Posterior cingulate gyrus (tissue), 11 donors: ENCODE results near the gene ZYX.
"Not testable (repeated sequence)": the region's sequence is repeated elsewhere in the genome, so short reads cannot be mapped to it uniquely, and the experiment has no call there.

Source experiments
- DNase-seq, 10 donors: peaks; one replicate each; pipeline versions ENCODE4 v3.0.0 to v3.0.0-alpha.2; 2020 to 2021; ENCODE audit warnings: mixed read lengths in 3 of 10
- intact Hi-C: fragments of 100-400 bp; cut with DNase I; formaldehyde crosslinking; loops from one replicate; pipeline ENCODE4 v1.15.1; 2023

The ZYX gene

GRCh38 chr7:143411976-143412708, 31.0 kb downstream of the ZYX start:
- no peak for DNase-seq
- intact Hi-C loops = loop anchor here (10.0 kb wide), 1 partner anchor 57 kb away; no protein-coding TSS in a partner anchor

DNA sequence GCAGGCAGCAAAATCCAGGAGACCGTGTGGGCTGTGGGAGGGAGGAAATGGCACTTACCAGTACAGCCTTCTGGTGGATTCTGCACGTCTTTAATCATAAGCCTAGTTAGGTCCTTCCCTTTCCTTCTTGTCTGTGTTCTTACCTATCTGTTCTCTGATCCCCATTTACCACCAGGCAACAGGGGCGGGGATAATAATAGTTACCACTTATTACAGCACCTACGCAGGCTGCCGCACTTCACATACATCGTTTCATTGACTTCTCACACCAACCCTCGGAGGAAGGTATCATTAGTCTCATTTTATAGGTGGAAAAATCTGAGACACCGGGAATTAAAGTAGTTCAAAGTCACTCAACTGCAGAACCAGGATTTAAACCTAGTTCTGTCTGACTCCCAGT, 32.0 kb downstream of the ZYX start:
- DNase-seq = no peak
- intact Hi-C loops = loop anchor here (10.0 kb wide), 1 partner anchor 58 kb away; no protein-coding TSS in a partner anchor

- intact Hi-C loops = loop anchor here (10.0 kb wide), 1 partner anchor 60 kb away; no protein-coding TSS in a partner anchor
- not testable (repeated sequence) for DNase-seq
Measured at GRCh38 chr7:143415209-143415608, 34.1 kb downstream of the ZYX start.

DNA sequence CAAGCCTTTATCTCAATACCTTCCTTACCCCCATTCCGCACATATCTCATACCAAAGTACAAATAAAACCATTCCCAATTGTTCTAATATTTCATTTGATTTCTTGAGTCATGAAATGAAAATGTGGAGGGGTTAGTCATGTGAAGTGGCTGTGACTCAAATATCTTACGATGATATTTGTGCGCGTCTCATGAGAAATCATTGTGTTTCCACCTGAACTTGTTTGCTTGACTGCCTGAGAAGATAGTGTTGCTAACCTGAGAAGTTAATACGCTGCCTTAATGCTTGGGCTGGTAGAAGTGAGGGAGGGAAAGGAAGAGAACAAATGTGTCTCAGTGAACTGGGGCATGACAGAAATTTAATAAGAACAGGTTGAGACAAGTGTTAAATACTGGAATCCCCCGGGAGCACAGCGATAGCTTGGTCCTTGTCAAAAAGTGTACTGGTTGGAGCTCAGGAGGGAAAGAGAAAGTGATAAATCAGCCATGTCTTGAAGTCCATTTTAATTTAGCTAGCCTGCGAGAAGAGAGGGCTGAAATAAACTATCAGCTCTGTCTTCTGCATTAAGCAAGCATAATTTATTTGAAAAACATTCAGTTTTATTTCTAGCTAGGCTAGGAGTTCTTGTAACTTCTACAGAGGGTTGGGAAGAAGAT, 34.7 kb downstream of the ZYX start:
- no peak for DNase-seq
- intact Hi-C loops = loop anchor here (2.0 to 10.0 kb wide), 4 partner anchors 35 to 175 kb away; partner anchors contain the start of gene ZYX

DNA sequence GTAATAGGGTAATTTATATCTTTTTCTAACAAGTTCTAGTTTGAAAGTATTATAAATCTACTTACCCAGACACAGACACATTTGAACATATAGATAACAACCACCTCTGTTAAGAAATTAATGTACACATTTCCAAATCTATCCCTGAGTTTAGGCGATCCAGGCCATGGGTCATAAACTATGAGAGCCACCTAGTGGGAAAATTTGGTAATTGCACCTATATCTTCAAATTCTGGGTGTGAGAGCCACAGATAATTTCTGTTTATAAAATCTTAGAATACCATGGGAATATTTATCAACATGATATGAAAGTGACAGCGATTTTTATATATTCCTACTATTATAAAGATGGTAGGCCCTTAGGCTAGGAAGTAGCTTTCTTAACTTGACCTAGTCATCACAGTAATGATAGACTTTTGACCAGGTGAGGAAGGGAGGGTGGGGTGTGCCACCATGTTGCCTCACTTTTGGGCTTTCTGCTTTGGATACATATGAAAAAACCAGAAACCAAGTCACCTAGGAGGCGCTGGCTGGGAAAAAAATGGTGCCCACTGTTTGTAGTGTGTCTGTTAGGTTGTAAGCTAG, 35.5 kb downstream of the ZYX start:
- intact Hi-C loops = loop anchor here (2.0 to 10.0 kb wide), 4 partner anchors 36 to 176 kb away; partner anchors contain the start of gene ZYX
- no peak for DNase-seq

DNA sequence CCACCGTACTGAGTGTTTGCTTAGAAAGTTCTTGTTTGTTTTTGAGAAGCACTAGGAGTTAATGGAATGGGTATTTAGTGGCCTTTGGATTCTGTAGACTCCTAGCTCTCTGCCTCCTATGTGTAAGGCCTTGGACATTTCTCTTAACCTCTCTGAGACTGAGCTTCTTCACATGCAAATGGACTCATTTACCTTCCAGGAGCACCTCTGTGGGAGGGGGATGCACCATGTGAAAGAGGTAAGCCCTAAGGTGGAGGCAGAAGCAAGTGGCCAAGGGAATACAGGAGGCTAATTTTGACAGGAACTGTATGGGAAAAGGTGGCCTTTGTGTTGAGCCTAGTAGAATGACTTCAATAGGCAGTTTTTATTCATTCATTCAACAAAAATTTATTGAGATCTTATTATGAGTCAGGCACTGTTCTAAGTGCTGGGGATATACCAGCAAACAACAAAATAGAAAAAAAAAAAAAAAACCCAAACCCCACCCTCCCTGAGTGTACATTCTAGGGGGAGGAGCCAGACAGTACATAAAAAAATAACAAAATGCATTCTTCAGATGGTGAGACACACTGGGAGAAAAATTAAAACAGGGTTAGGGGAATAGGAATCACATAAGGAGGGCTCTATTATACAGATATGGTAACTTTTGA, 36.7 kb downstream of the ZYX start:
- intact Hi-C loops = loop anchor here (2.0 to 10.0 kb wide), 4 partner anchors 37 to 177 kb away; partner anchors contain the start of gene ZYX
- no peak for DNase-seq

DNA sequence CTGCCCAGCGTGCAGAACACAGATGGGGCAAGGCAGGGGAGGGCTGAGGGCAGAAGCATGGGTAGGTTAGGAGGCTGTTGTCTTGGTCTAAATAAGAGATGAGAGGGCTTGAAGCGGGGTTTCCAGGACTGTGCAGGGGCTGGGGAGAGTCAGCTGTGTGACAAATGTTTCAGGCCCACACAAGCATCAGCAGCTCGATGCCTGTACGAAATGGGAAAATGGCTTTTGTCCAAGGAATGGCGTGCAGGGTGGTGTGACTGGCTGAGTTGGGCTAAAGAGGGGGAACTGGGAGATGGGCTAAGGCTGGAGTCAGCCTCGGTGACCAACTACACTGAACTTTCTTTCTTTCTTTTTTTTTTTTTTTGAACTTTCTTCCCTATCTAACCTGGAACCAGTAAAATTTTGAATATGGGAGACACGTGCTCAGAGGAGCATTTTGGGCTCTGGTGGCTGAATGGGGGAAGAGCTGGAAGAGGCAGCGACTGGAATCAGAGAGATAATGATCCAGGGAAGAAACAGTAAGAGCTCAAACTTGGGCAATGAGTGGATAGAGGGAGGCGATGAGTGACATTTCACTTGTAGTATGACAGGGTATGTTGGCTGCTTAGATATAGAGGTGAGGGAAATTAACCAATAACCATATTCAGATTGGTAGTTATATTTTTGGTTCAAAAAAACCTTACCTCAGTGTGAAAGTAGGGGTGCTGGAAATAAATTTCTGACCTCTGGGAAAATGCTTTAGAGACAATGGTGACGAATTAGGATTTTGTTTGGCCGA, 37.7 kb downstream of the ZYX start:
- intact Hi-C loops = loop anchor here (10.0 kb wide), 1 partner anchor 64 kb away; no protein-coding TSS in a partner anchor

DNA sequence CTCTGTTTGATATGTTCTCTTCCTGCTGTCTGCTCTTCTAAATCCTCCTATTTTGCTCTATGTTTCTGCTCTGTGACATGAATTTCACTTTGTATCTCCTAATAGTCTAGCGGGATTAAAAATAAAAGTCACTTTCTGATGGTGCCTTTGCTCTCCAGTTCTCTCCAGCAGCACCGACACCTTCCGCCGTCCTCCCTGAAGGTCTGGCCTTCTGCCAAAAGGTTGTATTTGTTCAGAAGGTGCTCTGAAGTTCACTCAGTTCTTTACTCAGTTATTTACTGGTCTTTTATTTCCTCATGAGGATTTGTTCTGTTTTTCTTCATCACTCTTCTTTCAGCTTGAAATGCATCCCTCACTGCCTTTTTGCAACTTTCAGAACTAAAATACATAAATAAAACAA, 38.7 kb downstream of the ZYX start:
- intact Hi-C loops = loop anchor here (10.0 kb wide), 1 partner anchor 65 kb away; no protein-coding TSS in a partner anchor
- no peak for DNase-seq

More for the DNA sequence above, 37.7 kb downstream of the ZYX start:
- no peak for DNase-seq

DNA sequence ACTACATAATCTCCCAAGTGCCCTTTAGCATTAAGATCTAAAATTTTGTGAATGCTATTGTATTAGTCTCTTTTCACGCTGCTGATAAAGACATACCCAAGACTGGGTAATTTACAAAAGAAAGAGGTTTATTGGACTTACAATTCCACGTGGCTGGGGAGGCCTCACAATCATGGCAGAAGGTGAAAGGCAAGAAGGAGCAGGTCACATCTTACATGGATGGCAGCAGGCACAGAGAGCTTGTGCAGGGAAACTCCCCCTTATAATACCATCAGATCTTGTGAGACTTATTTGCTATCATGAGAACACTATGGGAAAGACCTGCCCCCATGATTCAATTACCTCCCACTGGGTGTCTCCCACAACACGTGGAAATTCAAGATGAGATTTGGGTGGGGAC, 39.5 kb downstream of the ZYX start:
- intact Hi-C loops, DNase-seq: not testable (repeated sequence)

- peak in 1 of 10 donors; percentile 43 for DNase-seq
- intact Hi-C loops = no loop called here
Measured at GRCh38 chr7:143422033-143422432, 40.9 kb downstream of the ZYX start.

- intact Hi-C loops, DNase-seq: not testable (repeated sequence)
Measured at GRCh38 chr7:143424476-143424875, 43.3 kb downstream of the ZYX start.

DNA sequence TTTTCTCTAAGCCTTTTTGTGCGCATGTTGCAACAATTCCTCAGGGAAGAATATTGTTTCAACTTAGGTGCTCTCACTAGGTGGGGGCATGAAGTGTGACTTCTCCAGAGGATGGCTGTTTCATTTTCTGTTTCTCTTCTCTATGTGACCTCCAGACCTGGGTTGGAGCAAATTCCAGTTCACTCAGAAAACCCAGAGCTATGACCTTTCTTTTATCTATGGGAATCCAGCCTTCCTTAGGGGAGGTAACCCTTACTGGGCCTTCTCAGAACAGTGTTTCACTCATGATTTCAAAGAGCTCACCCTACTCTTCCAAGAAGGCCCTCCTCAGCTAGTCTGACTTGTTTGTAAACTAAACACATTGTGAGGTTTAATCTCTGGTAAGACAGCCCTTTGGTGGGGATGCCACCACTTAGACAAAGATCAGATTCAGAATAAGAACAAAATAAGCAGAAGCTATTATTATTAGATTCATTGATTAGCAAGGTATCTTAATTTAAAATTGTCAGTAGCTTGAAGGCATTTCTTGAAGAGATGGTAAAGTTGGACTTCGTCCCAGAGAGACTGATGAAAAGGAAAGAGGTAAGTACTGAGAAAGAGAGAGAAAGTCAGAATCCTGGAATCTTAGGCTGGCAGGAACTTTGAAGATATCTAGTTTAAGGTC, 45.5 kb downstream of the ZYX start:
- intact Hi-C loops = no loop called here
- no peak for DNase-seq

DNA sequence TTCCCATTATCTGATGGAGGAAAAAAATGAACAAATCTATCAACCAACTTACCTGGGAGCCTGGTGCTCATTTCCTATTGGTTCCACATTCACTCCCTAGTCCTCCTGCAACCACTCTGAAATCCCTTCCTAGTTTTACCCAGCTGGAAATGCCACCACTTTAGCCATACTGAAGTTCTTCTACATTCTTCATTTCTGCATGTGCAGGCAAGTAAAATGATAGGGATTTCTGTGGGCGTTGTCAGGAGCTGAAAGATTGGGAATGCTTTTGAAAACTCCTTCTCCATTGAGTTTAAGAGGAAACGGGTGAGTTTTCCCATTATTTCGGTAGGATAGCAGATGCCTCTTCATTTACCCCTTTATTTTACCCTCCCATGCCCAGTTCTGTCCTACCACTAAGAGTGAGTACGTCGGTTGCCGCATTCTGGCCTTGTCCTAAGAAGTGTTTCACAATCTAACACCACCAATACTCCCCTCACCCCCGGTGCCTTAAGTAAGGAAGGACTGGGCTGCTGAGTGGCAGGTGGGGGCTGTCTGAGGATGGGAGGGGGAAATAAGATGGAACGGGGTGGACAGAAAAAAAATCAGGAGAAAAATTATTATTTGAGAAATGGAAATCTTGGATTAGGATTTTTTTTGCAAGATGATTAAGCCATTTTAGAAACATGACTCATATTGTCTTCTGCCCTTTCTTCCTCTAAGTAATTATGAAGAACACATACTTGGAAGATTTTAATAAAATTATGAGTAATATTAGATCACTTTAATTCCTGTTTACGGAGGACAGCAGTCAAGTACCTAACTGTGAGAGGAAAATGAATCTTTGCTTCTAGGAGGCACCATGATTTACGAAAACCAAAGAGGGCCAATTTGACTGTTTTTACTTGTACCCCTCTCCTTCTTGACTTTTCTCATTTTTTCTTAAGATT, 48.9 kb downstream of the ZYX start:
- intact Hi-C loops = no loop called here
- DNase-seq = no peak

- intact Hi-C loops = no loop called here
- no peak for DNase-seq
Measured at GRCh38 chr7:143431109-143431508, 50.0 kb downstream of the ZYX start.

GRCh38 chr7:143433759-143434158, 52.6 kb downstream of the ZYX start:
- DNase-seq = no peak
- intact Hi-C loops = no loop called here

DNA sequence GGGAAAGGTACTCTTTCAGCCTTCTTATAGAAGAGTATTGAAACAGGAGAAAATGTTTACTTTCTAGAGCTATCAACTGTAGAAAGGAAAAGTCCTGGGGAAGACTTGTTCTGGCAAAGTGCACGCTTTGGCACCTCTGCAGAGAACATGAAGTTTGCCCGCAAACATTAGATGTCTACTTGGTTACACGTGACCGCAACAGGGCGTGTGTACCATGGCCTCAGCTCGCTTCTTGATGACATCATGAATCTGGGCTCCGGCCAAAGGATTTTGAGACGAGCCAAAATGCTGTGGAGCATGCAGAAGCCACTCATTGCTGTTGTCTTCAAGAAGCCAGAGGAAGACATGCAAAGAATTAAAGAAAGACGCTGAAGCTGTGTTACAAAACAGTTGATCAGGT, 53.5 kb downstream of the ZYX start:
- no peak for DNase-seq
- intact Hi-C loops = no loop called here

DNA sequence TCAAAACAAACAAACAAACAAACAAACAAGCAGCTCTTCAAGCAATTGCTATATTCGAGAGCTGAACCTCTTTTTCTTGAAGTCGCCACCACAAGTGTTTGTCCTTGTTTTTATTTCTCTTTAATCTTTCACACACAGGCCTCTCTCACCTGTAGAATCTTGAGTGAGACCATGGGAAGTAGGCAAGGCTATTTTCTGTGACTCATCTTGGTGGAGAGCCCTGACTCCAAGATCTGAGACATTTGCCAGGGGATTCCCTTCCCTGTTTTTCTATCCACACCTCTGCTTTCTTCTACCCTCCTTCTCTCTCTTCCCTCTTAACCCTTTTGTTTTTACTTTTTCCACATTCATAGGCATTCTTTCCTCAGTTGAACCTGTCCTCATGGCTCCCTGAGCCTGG, 54.1 kb downstream of the ZYX start:
- intact Hi-C loops = no loop called here
- no peak for DNase-seq

DNA sequence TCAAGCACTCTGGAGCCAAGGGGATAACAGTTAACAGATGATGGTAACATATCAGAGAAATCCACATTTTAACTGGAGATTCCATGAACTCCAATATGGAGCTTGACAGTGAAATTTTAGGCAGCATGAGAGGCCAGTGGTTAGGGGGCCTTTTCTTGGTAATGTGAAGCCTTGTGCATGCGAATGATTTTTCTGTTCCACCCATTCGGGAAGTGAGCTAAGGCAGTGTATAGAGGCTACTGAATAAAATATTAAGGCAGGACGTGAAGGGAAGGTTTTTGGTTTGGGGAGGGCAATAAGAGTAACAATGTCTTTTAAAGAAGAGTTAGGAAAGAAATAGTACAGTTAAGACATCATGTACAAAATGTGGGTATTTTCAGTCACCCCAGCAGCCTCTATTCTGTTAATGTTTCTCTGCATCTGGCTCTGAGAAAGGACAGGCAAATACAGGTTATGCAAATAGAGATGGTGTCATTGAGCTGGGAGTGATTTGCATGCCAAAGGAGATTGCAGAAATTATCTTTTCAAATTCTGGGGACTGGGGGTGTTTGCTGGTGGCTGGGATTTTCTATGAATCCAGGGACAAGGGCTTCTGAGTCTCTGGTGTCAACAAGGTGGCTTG, 55.3 kb downstream of the ZYX start:
- no peak for DNase-seq
- intact Hi-C loops = no loop called here
